M059J (cell line): Measurements from ENCODE around the gene TBX6. TPM values are rescaled to one million over a fixed set of nuclear protein-coding genes. Genes with fewer than 3 reads are reported as not detected.
A peak's percentile ranks its signal among the peaks of the same experiment; 100 is the strongest.
"Not testable (repeated sequence)": the region's sequence is repeated elsewhere in the genome, so short reads cannot be mapped to it uniquely, and the experiment has no call there.

Experiments used
- DNase-seq: peaks from one replicate; pipeline ENCODE4 v3.0.0-alpha.2; 2012; ENCODE audit warnings: low read depth
- total RNA-seq: library from RNA; depleted of rRNA; stranded (reverse); fragments of >200 nt; shearing (Covaris generic); gene quantifications from 2 replicates; pipeline ENCODE4 v1.2.3, GENCODE V29; 2014

The TBX6 gene
- total RNA-seq, 1 experiment from 2014 or later, result 0.39 TPM

DNA sequence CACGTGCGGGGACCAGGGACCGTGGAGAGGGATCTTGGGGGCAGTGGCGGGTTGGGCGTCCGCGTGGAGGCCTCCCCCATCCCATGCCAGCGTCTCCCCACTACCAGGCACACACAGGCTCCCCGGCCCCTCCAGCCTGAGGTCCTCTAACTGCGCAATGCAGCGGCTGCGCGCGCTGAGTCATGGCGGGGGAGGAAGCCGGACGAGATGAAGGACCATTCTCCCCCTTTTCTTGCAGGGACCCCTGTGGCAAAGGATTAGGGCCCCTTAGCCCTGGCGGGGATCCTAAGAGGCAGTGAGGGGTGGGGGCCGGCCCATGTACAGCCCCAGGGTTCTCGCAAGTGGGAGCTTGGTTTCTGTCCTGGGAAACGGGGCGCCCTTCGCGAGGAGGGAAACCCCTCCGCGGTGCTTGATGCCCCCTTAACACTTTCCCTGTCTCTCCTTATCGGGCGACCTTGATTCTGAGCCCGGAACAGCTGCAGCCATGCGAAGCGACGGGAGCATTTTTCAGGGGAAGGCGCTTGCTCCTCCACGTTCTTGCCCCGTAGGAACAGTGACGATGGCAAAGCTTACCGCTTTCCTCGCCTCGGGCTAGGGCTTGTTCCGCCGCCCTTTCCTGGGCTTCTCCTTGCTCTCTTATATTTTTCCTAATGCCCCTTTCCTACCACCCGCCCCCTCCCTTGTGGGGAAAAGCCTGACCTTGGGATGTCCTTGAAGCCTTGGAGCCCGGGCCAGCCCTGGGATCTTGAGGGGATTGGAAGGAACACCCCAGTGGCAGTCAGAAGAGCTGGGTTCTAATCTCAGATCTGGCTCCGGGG lies 25.6 kb downstream of the TBX6 start:
- DNase-seq, result peak; percentile 61

DNA sequence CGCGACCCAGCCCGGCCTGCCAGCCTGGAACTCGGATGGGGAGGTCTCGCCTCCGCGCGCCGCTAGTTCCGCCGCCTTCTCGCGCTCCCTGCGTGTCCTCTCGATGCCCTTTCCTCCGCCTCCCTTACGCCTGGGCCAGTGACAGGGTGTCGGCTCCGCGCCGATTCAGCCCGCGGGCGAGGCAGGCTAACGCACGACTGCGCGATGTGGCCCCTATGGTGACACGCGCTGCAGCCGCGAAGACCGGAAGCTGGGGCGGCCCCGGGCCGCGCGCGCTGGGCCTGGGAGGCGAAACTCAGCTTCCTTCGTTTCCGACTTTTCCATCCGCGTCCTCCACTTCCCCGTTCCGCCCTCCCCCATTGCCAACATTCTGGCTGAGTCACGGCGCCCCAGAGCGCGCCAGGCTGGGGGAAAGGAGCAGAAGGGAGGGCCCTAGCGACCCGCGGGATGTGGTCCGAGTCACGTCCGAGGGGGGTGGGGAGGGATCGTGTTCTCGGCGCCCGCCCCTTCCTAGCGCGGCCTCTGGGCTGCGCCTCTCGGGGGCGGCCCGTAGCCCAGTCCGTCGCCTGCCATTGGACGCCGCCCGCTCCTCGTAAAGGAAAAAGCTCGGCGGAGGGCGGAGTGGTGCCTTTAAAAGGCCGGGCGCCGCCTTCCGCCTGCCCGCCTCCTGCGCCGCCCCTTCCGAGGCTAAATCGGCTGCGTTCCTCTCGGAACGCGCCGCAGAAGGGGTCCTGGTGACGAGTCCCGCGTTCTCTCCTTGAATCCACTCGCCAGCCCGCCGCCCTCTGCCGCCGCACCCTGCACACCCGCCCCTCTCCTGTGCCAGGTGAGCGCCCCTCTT lies 26.4 kb downstream of the TBX6 start, which contains the start of gene ALDOA:
Gene ALDOA (plus strand): TSS at position 659 of the 841 bp plus-strand sequence. CDS start 1,138 bp downstream, outside the sequence.
- DNase-seq, result peak; percentile 99

DNA sequence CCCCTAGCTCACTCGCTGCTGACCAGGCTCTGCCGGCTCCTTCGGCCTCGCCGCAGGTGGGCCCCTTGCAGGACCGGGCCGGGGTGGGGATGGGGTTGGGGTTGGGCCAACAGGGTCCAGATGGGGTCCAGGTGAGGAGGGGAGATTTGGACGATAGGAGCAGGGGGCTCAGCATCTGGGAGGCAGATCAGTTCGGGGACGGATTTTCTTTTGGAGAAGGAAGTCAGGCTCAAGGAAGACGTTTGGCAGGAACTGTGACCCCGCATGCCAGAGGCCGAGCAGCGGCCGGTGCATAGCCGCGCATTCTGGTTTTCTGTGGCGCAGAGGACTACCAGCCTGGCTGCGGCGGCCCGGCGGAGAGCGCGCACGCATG lies 27.0 kb downstream of the TBX6 start:
- DNase-seq, result no peak

DNA sequence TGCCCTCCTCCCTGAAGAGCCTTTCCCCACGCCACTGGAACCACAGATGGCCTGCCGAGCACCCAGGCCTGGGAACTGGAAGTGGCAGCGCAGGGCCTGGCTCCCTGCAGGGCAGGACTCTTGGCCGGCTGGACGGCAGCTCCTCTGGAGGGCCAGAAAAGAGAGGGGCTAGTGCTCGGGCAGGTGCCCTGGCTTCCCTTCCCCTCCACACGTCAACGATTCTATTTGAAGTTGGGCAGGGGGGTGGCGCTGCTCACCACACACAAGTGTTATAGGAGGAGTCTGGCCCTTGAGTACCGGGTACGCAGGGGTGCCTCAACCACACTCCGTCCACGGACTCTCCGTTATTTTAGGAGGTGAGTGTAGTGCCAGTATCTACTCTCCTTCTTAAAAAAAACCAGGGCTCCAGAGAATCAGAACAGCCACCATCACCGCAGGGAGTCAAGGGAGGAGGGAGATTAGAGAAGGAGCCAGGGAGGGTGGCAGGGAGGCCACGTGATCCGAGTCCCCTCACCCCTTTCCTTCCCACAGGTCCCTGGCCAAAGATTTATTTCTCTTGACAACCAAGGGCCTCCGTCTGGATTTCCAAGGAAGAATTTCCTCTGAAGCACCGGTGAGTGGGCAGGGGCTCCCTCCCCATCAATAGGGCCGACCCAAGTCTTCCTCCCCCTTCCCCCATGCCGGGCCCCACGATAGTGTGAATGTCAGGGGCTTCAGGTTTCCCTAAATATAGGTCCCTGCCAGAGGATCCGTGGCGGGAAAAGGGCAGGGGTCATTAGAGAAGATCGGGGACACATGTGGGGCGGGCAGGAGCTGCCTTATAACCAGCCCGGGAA lies 27.6 kb downstream of the TBX6 start:
- peak; percentile 41 for DNase-seq

DNA sequence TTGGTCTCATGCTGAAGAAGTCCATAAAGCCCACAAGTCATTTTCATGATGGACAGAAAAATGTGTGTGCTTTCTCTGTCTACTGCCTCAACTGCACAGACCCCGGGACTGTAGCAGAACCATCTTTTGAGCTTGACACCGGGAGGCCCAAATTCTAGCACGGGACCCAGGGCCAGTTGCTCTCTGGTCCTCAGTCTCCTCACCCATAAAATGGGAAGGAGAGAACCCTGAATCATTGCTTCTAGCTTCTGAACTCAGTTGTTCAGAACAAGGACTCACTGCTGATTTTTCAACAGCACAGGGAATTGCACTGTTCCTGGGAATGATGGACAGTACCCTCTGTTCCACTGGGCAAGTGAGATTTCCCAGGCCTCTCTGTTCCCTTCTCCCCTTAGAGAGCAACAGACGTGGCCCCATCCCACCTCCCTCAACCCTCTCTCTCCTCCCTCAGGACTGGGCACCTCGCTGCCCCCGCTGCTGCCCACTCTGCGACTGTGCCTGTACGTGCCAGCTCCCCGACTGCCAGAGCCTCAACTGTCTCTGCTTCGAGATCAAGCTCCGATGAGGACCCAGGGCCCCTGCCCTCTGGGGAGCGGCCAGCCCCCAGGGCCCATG lies 28.3 kb downstream of the TBX6 start:
- no peak for DNase-seq

DNA sequence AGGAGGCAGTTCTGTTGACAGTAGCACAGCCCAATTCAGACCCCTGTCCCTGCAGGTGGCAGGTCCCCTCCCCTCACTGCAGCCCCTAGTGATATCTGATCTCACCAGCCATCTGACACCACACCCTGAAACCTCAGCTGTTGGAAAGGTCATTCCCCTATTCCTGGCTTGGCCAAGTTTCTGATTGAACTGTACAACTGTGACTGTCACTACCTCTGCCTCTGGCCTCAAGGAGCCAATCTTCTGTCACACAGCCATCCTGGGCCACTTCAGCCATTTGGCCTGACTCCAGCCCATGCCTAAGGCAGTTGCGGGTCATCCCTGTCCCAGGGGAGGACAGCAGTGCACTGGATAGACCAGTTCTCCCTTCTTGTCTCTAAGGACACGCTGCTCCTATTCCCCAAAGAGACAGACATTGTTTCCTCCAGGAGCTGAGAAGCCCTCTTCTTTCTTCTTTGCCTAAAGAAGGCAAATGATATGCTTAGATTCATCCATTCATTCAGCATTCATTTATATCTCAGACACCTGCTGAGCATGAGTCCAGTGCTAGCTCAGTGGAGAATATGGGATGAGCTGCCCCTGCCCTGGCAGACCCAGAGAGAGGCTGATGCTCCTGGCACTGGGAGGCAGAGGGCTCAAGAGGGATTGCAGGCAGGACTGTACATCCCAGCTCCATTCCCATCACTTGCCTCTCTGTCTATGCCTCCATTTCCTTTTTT lies 30.7 kb downstream of the TBX6 start:
- DNase-seq, result no peak

DNA sequence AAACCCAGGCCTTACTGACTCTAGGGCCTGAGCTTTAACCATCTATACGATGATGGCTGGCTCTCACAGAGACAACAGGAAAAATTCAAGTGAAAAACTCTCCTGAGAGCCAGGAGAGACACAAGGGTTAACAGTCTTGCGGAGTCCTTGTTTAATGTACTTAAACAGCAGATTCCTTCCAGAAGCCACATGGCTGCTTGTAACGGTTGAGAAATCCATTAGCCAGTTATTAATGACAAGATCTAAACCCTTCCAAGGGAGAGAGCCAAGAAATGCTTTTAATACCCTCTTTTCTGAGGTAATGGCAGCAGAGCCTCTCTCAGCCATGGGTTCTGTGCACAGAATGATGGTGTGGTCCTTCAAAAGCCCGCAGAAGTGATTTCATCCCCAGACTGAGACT lies 31.4 kb downstream of the TBX6 start:
- no peak for DNase-seq

DNA sequence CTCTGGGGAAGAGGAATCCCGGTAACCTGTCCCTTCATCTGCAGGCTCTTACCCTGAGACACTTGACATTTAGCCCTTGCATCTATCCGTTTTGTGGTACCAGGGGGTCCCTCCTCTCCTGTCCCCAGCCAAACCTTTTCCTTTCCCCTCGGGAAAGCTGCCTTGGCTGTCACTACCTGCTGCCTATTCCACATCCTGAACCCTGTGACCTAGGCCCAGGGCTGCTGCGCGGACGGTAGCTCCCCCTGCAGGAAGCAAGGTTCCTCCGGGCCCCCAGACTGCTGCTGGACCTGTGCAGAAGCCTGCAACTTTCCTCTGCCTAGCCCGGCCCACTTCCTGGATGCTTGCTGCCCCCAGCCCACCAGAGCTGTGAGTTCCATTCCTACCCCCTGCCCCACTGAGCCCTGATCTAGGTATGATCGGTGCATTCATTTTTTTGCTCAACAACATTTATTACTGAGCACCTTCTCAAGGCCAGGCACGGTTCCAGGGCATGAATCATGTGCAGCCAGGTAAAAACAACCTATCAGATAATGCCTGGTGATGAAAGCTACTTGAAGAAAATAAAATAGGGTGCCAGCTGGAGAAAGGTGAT lies 36.7 kb downstream of the TBX6 start:
- DNase-seq, result peak; percentile 32

DNA sequence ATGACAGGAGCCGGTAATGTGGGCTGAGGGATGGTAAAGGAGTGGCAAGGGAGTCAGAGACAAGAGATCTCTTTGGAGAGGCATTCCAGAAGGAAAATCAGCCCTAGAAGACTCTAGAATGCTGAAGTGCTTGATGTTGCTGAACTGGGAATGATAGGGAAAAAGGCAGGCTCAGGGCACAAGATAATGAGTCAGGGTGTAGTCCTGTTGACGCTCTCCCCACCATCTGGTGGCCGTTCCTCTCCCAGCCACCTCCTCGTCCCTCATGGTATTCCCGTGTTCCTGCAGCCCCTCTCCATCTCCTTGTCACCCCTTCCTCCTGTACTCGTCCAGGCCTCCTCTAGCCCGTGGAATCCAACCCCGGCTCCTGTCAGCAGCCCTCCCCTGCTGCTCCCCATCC lies 37.3 kb downstream of the TBX6 start:
- DNase-seq, result peak; percentile 15

DNA sequence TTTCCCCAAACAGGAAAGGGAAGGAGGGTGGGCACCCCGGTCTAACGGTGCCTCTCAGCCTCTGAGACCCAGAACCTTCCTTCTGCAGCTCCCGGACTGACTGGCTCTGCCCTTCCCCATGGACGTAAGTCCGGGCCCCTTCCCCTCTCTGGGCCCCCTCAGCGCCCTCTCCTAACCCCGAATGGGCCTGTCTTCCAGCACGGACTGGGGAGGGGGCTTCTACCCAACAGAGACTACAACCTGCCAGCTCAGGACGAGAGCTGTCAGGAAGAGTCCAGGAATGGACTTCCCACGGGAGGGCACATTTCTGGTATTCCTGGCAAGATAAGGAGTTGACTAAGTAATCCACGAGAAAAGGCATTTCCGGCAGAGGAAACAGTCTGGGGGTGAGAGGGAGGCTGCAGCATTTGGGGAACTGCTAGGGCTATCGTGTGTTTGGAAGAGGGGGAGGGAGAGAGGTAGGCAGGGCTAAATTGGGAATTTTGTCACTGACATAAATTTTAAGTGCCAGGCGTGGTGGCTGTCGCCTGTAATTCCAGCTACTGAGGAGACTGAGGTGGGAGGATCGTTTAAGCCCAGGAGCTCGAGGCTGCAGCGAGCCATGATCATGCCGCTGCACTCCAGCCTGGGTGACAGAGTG lies 38.2 kb downstream of the TBX6 start:
- DNase-seq, result peak; percentile 90

DNA sequence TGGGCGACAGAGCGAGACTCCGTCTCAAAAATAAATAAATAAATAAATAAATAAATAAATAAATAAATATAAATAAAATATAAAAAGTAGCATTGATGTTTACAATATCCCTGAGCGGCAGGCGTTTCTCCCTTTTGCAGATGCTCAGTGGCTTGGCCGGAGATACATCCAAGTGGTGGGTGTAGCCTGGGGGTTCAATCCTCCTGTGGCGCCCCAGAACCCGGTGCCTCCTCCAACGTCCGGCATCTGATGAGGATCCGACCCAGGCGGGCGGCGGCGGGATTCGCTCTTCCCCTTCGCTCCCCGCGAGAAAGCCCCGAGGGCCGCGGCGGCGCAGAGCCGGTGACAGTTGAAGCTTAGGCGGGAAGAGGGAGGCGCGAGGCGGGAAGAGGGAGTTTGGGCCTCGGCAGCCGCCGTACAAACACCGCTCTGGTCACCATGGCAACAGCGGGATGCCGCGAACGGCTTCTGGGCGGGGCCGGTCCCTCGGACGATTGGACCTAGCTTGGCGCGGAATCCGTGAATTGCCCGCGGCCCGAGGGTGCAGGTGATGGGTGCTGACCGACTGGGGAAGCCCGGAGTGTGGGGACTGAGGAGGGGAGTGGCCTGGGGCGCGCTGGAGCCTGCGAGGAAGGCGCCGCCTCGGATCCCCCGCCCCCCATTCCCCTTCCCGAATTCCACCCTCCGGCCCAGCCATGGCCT lies 38.9 kb downstream of the TBX6 start:
- DNase-seq, result peak; percentile 94

DNA sequence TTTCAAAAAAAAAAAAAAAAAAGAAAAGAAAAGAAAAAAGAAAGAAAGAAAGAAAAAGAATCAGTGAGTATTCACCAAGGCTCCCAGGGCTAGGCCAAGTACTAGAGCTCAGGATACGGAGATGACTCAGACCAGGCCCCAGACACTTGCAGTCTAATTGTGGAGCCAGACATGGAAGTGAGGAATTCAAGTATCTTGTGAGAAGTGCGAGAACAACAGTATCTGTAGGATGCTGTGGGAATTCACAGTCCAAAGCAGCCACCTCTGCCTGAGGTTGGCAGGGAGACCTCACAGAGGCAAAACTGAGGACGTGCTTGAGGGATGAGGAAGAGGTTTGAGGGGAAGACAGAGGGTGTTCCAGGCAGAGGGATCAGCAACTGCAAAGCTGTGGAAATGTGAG lies 40.2 kb downstream of the TBX6 start:
- DNase-seq, result peak; percentile 90

DNA sequence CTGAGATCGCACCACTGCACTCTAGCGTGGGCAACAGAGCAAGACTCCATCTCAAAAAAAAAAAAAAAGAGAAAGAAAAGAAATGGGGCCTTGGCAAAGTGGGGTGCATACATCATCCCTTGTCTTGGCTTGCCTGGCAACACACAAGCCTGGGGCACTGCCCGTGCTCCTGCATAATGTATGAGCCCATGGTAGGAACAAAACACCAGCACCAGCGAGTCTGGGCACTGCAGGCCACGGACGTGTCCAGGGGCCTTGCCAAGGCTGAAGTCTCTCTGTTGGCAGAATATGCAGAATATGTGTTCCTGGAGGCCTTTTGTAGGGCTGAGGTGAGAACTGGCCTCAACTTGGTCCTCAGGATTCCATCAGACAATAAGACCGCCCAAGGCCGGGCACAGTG lies 41.9 kb downstream of the TBX6 start:
- no peak for DNase-seq

DNA sequence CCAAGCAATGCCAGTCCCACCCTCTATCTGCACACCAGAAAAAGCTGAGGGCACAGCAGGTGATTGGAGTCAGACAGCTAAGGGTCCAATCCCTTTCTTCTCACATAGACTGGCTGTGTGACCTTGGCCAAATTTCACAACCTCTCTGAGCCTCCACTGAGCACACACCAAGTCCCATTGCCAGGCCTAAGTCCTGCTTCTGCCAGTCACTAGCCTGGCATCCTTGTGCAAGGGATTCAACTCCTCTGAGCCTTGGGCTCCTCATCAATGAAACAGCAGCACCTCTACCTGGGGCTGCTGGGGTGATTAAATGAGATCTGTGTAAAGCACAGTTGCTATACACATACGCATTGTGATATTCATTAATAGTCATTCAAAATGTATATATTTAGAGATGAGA lies 45.1 kb downstream of the TBX6 start:
- no peak for DNase-seq

DNA sequence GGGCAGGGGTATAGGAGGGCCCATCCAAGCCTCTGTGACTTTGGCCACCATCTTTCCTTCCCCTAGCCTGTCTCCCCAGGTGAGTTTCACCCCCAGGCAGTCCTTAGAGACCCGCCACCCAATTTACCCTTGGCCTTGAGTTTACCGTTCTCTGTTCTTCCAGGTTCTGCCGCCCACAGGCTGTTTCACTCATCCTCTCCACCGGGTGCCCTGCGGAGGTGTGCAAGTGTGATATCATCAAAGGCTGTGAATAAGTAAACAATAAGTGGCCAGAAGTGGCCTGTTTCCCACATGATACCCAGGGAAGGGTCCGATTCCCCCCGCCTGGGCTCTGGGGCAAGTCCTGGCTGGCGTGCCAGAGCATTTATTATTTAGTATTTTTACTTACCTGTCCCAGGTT lies 45.5 kb downstream of the TBX6 start:
- no peak for DNase-seq

DNA sequence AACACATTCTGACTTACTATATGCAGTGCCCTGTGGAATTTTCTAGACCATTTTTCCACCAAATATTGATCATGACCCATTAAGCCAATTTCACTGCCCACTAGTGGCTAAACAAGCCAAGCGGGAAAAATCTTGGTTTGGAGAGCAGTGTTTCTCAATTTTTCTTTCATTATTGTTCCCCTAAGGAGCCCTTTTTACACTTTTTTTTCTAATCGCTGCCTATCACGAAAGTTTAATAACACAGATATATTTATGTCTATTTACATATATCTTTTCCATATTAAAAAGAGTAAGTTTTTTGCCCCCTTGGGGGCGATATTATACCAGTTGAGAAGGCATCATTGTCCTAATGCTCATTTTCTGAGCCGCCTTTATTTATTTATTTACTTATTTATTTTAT lies 49.9 kb downstream of the TBX6 start:
- peak; percentile 51 for DNase-seq

DNA sequence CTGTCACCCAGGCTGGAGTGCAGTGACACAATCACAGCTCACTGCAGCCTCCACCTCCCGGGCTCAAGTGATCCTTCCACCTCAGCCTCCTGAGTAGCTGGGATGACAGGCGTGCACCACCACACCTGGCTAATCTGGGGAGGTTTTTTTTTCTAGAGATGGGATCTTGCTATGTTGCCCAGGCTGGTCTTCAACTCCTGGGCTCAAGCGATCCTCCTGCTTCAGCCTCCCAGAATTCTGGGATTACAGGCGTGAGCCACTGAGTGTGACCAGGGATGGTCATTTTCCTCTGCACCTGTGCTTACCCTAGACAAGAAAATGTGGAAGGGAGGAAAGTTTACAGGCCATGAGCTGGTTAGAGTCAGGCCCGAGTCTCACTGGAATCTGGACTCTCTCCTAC lies 51.0 kb downstream of the TBX6 start:
- DNase-seq, result not testable (repeated sequence)

DNA sequence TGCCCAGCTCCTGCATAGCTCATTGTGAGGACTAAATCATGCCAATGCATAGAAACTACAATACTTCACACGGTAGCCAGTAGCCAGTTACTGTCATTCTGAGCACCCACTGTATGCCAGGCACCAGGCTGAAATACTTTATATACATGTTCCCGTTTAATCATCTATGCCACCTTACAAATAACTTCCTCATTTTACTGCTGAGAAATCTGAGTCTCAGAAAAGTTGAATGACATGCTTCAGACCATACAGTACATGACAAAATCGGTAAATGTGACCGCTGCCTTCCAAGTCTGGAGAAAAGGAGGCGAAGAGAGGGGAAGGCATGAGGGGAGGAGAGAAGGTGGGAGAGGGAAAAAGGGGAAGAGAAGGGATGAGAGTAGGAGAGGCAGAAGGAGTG lies 51.5 kb downstream of the TBX6 start:
- no peak for DNase-seq
